HEK293T (cell line): ENCODE results near the gene PATE2.

Experiments used
- CTCF ChIA-PET: fragments of 350-600 bp; formaldehyde crosslinking; extraction: SDS; loops from one replicate; lab custom pipeline; 2021; ENCODE audit warnings: antibody characterized with exemption, inconsistent platforms; lab: Yijun Ruan, JAX
- POLR2A ChIA-PET: fragments of 350-600 bp; formaldehyde crosslinking; extraction: SDS; loops from one replicate; lab custom pipeline; 2020; ENCODE audit warnings: antibody characterized with exemption, inconsistent platforms; lab: Yijun Ruan, JAX
- DNase-seq: peaks from one replicate; pipeline ENCODE4 v3.0.0; 2012; ENCODE audit warnings: mixed read lengths; ENCODE audit errors: extremely low spot score
- ARNT ChIP-seq: fragments of 450-650 bp; IDR thresholded peaks from 2 replicates; pipeline ENCODE4 v1.6.1; 2017; ENCODE audit warnings: mild to moderate bottlenecking
- BHLHE40 ChIP-seq: fragments of 450-650 bp; IDR thresholded peaks from 2 replicates; pipeline ENCODE4 v1.6.1; 2016; ENCODE audit warnings: mild to moderate bottlenecking, moderate library complexity, borderline replicate concordance
- CTBP1 ChIP-seq: fragments of 450-650 bp; IDR thresholded peaks from 2 replicates; pipeline ENCODE4 v1.6.1; 2016; ENCODE audit warnings: borderline replicate concordance
- ELF4 ChIP-seq: fragments of 450-650 bp; IDR thresholded peaks from 2 replicates; pipeline ENCODE4 v1.6.1; 2017; ENCODE audit warnings: antibody characterized with exemption
- FOXA1 ChIP-seq: fragments of 450-650 bp; IDR thresholded peaks from 2 replicates; pipeline ENCODE4 v1.6.1; 2016; ENCODE audit warnings: mild to moderate bottlenecking
- FOXK2 ChIP-seq: fragments of 450-650 bp; IDR thresholded peaks from 2 replicates; pipeline ENCODE4 v1.6.1; 2016; ENCODE audit warnings: mild to moderate bottlenecking
- FOXM1 ChIP-seq: fragments of 450-650 bp; IDR thresholded peaks from 2 replicates; pipeline ENCODE4 v1.6.1; 2017; ENCODE audit warnings: mild to moderate bottlenecking, borderline replicate concordance
- HDGF ChIP-seq: fragments of 450-650 bp; IDR thresholded peaks from 2 replicates; pipeline ENCODE4 v1.6.1; 2017; ENCODE audit warnings: antibody characterized with exemption, borderline replicate concordance
- L3MBTL2 ChIP-seq: fragments of 450-650 bp; conservative IDR thresholded peaks from 2 replicates; pipeline ENCODE4 v1.6.1; 2016; ENCODE audit warnings: mild to moderate bottlenecking
- LEF1 ChIP-seq: fragments of 450-650 bp; IDR thresholded peaks from 2 replicates; pipeline ENCODE4 v1.6.1; 2017; ENCODE audit warnings: mild to moderate bottlenecking, borderline replicate concordance
- NFRKB ChIP-seq: fragments of 450-650 bp; IDR thresholded peaks from 2 replicates; pipeline ENCODE4 v1.6.1; 2016; ENCODE audit warnings: mild to moderate bottlenecking, moderate library complexity
- SP1 ChIP-seq: fragments of 450-650 bp; IDR thresholded peaks from 2 replicates; pipeline ENCODE4 v1.6.1; 2017
- SUZ12 ChIP-seq: fragments of 450-650 bp; IDR thresholded peaks from 2 replicates; pipeline ENCODE4 v1.6.1; 2016; ENCODE audit warnings: mild to moderate bottlenecking
- TARDBP ChIP-seq: fragments of 450-650 bp; IDR thresholded peaks from 2 replicates; pipeline ENCODE4 v1.6.1; 2016
- ZNF384 ChIP-seq: fragments of 450-650 bp; IDR thresholded peaks from 2 replicates; pipeline ENCODE4 v1.6.1; 2016
- TF ChIP-seq, protein P1 (sequence below): fragments of 450-650 bp; IDR thresholded peaks from 2 replicates; pipeline ENCODE4 v1.6.1; 2016

Gene PATE2

DNA sequence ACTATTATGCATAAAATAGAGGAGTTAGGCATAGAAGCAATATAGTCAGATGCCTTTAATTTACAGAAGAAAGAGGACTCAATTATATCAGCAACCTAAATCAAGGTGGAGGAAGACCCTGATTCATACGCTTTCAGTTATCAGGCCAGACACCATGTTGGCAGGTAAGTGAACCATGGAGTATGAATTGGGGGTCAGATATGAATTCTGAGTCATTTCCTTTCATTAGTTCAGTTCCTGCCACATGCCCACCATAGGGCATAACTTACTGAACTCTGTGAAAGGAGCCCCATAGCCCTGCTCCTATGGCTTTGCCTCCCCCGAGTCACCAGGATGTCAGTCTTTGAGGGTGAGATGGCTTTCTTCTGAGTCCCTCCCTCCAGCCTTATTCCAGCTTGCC, 15.1 kb downstream of the PATE2 start:
- ChIA-PET CTCF (no interaction called here), POLR2A (no interaction called here)
- no peak for DNase-seq
- TF ChIP-seq ZNF384 (no peak), SUZ12 (no peak), L3MBTL2 (no peak), FOXA1 (no peak), HDGF (no peak), NFRKB (no peak), TARDBP (no peak), SP1 (no peak), LEF1 (no peak)

DNA sequence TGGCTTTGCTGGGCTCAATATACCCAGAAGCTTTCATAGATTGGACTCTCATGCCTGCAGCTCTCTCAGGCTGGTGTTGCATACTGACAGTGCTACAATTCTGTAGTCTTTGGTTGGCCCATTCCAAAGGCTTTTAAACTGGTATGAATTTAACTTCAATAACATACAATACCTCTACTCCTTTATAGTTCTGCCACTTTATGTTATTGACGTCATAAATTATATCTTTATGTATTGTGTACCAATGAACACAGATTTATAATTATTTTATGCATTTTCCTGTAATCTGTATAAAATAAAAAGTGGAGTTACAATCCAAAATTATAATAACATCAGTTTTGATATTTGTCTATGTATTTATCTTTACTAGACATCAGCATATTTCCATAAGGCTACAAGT, 16.2 kb downstream of the PATE2 start:
- no peak for TF ChIP-seq ZNF384
- TF ChIP-seq, protein P1, sequence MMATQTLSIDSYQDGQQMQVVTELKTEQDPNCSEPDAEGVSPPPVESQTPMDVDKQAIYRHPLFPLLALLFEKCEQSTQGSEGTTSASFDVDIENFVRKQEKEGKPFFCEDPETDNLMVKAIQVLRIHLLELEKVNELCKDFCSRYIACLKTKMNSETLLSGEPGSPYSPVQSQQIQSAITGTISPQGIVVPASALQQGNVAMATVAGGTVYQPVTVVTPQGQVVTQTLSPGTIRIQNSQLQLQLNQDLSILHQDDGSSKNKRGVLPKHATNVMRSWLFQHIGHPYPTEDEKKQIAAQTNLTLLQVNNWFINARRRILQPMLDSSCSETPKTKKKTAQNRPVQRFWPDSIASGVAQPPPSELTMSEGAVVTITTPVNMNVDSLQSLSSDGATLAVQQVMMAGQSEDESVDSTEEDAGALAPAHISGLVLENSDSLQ, result no peak
- no peak for TF ChIP-seq L3MBTL2
- TF ChIP-seq FOXA1, result no peak
- no peak for TF ChIP-seq ARNT
- TF ChIP-seq NFRKB, result no peak
- no peak for TF ChIP-seq SP1
- TF ChIP-seq BHLHE40, result no peak
- no peak for TF ChIP-seq TARDBP
- TF ChIP-seq ELF4, result no peak
- no peak for TF ChIP-seq HDGF
- no peak for DNase-seq
- ChIA-PET CTCF (no interaction called here), POLR2A (no interaction called here)

DNA sequence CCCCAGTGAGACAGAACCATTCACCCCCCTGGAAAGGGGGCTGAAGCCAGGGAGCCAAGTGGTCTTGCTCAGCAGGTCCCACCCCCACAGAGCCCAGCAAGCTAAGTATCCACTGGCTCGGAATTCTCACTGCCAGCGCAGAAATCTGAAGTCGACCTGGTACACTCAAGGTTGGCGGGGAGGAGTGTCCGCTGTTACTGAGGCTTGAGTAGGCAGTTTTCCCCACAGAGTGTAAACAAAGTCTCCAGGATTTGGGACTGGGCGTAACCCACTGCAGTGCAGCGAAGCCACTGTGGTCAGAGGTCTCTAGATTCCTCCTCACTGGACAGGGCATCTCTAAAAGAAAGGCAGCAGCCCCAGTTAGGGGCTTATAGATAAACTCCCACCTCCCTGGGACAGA, 22.6 kb downstream of the PATE2 start:
- TF ChIP-seq FOXK2 (no peak), HDGF (no peak), SP1 (no peak), CTBP1 (no peak), SUZ12 (no peak), ARNT (no peak)
- POLR2A ChIA-PET, result no interaction called here
- CTCF ChIA-PET, result no interaction called here
- no peak for DNase-seq

DNA sequence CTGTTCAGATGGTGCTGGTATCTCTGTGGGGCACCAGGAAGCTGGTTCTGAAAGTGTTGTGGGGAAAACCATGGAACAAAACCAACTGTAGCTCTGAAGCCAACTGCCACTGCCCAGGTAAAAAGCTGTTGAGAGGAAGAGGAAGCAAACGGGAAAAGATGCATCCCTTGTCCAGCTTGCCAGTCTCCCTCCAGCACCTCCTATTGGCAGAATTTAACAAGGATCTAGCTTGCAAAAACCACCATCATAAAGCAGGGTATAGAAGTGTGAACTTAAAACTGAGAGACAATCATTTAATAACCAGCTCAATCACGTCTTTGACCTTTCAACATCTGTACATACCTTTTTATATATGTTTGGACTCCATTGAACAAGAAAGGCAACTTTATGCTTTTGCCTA, 28.0 kb downstream of the PATE2 start:
- TF ChIP-seq, protein P1, result no peak
- no peak for TF ChIP-seq ARNT
- no peak for TF ChIP-seq FOXM1
- TF ChIP-seq SP1, result no peak
- TF ChIP-seq ELF4, result no peak
- no peak for TF ChIP-seq ZNF384
- TF ChIP-seq FOXK2, result no peak
- no peak for TF ChIP-seq HDGF
- no peak for TF ChIP-seq LEF1
- no peak for TF ChIP-seq FOXA1
- no peak for TF ChIP-seq NFRKB
- no peak for TF ChIP-seq TARDBP
- no peak for TF ChIP-seq BHLHE40
- TF ChIP-seq SUZ12, result no peak
- TF ChIP-seq CTBP1, result no peak
- no peak for TF ChIP-seq L3MBTL2
- DNase-seq, result no peak
- CTCF ChIA-PET, result interaction anchor here (0.8 kb wide), 1 partner anchor 13 kb away, joined by 3 read pairs; no protein-coding TSS in a partner anchor
- POLR2A ChIA-PET, result no interaction called here

DNA sequence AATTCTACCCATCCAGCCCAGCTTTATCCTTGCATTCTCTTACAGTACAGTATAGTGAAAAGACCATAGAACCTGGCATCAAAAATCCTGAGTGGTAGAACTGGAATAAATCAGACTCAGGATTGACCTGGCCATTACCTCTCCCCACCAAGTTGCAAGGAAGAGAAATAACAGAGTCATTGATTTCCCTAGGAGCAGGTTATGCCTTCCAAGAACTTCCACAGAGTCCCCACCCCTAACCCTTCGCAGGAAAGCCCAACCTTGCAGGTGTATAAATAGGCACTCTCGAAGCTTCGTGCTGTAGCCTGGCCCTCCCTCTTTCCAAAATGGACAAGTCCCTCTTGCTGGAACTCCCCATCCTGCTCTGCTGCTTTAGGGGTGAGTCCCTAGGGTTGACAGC, 32.6 kb downstream of the PATE2 start, which contains the start of gene PATE1:
PATE1 (plus strand) TSS at position 301 of the 400 bp plus-strand sequence; CDS start at position 327, 26 bp downstream.
- TF ChIP-seq FOXK2 (no peak), LEF1 (no peak), ZNF384 (no peak), FOXA1 (no peak), ARNT (no peak), SUZ12 (no peak), HDGF (no peak)
- TF ChIP-seq, protein P1, result no peak
- POLR2A ChIA-PET, result no interaction called here
- CTCF ChIA-PET, result no interaction called here
- no peak for DNase-seq

DNA sequence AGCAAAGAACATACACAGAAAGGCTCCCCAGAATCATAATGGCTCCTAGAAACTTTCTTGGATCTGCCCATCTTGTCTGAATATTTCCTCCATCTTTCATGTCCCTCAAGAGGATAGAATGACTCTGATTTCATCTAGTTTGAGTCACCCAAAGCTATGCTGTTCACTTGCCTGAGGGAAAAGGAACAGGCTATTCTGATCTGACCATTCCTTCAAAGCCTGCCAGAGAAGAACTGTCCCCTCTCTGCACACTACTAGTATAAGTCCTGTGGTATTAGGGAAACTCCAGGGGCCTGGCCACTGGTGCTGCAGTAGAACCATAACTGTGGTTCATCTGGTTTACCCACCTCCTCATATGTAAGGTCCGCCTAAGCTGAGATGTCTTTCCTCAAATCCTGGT, 34.9 kb downstream of the PATE2 start:
- CTCF ChIA-PET, result no interaction called here
- POLR2A ChIA-PET, result no interaction called here
- TF ChIP-seq BHLHE40, result no peak
- no peak for TF ChIP-seq ELF4
- TF ChIP-seq L3MBTL2, result no peak
- no peak for TF ChIP-seq FOXK2
- TF ChIP-seq FOXA1, result no peak
- no peak for TF ChIP-seq ZNF384
- TF ChIP-seq TARDBP, result no peak
- TF ChIP-seq ARNT, result no peak
- no peak for TF ChIP-seq FOXM1
- TF ChIP-seq LEF1, result no peak
- TF ChIP-seq SP1, result no peak
- TF ChIP-seq HDGF, result no peak
- TF ChIP-seq, protein P1, result no peak

More for the DNA sequence above, 34.9 kb downstream of the PATE2 start:
- no peak for DNase-seq
